Measurements from ENCODE around the gene COL20A1. TPM values are rescaled to one million over a fixed set of nuclear protein-coding genes. Genes with fewer than 3 reads are reported as not detected.

The COL20A1 gene
- total and polyA plus RNA-seq, 2 donors (not counting 1 experiment from before 2014, with no cell fraction given), result not detected

DNA sequence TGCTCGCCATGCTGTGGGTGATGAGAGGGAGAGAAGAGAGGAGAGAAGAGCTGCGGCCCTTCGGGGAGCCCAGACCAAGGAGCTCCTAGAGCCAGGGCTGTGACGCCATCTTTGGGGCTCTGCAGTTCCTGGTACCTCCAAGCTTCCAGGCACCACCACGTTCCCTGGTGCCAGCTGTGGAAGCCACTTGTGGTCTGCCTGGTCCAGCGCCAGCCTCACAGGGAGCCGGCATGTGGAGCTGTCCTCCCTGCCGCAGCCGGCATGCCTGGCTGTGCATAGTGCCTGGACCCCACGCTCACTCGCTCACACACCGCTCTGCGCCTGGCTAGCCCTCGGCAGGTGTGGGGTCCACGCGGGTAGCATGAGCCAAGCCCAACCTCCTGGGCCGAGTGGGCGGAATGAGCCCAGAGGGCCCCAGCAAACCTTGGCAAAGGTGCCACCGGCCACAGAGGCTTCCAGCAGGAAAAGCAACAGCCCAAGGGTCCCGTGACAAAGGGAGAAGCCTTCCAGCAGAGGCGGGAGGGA is 87.4 kb downstream of the COL20A1 start:
- WGBS (ENCODE audit: insufficient coverage), result 94% methylated on average over 21 of the region's 21 CpGs
- H3K9me3 ChIP-seq (ENCODE audit: control extremely low read depth in 1 of 3, control insufficient read depth in 2 of 3, insufficient read depth in 1 of 3, low read length in 2 of 3), result peaks cover 0 to 27% (median 2%) of the 10 kb centered on the region in 3 donors
- H3K36me3 ChIP-seq (replicated peaks in 1 of 2; ENCODE audit: control extremely low read depth in 1 of 2, control insufficient read depth in 1 of 2, extremely low read depth in 1 of 2, insufficient read depth in 2 of 2, low read length in 1 of 2), result no peaks in the 10 kb centered on the region
- no peaks in the 10 kb centered on the region for H3K4me1 ChIP-seq (ENCODE audit: control insufficient read depth in 2 of 2, insufficient read depth in 2 of 2, low read length in 2 of 2)
- H3K9ac ChIP-seq (ENCODE audit: low read length), result no peak overlapping the region
- H3K4me3 Mint-ChIP-seq, result no peak overlapping the region
- peaks cover 2% of the 10 kb centered on the region for H3K9me3 Mint-ChIP-seq (ENCODE audit: insufficient read depth)
- H3K27ac Mint-ChIP-seq, result no peak overlapping the region
- ATAC-seq (ENCODE audit: low read depth), result no peak
- ChIA-PET CTCF (interaction anchor here (1.5 to 3.5 kb wide), 3 partner anchors 71 to 157 kb away, joined by 4 to 21 read pairs (median 15); partner anchors contain the start of gene BIRC7), POLR2A (no interaction called here)
- no peaks in the 10 kb centered on the region for H4K20me1 ChIP-seq (ENCODE audit: control insufficient read depth, insufficient read depth, low read length, poor library complexity, severe bottlenecking)
- no peak overlapping the region for H3K27ac ChIP-seq (ENCODE audit: low read length in 2 of 2)
- intact Hi-C loops (cut with micrococcal nuclease), result no loop called here
- DNase-seq, result no peak
- no peak for TF ChIP-seq EZH2 (IDR thresholded peaks at IDR 0.05; ENCODE audit: borderline replicate concordance, insufficient read depth, low read depth, low read length, poor library complexity, severe bottlenecking)
- TF ChIP-seq, protein P1, sequence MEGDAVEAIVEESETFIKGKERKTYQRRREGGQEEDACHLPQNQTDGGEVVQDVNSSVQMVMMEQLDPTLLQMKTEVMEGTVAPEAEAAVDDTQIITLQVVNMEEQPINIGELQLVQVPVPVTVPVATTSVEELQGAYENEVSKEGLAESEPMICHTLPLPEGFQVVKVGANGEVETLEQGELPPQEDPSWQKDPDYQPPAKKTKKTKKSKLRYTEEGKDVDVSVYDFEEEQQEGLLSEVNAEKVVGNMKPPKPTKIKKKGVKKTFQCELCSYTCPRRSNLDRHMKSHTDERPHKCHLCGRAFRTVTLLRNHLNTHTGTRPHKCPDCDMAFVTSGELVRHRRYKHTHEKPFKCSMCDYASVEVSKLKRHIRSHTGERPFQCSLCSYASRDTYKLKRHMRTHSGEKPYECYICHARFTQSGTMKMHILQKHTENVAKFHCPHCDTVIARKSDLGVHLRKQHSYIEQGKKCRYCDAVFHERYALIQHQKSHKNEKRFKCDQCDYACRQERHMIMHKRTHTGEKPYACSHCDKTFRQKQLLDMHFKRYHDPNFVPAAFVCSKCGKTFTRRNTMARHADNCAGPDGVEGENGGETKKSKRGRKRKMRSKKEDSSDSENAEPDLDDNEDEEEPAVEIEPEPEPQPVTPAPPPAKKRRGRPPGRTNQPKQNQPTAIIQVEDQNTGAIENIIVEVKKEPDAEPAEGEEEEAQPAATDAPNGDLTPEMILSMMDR (IDR thresholded peaks at IDR 0.05), result no peak
- H3K27me3 ChIP-seq (replicated peaks in 1 of 4; ENCODE audit: control extremely low read depth in 1 of 4, control insufficient read depth in 3 of 4, insufficient read depth in 4 of 4, low read length in 3 of 4), result peaks cover 0 to 25% (median 0%) of the 10 kb centered on the region in 4 experiments
- no peak overlapping the region for H2AFZ ChIP-seq (ENCODE audit: insufficient read depth, low read depth, low read length, poor library complexity, severe bottlenecking)
- H3K4me2 ChIP-seq (replicated peaks; ENCODE audit: low read depth, low read length, poor library complexity, severe bottlenecking), result no peak overlapping the region
- H3K4me3 ChIP-seq (ENCODE audit: control extremely low read depth in 1 of 5, extremely low read depth in 1 of 5, insufficient read depth in 1 of 5, low read depth in 2 of 5, low read length in 4 of 5), result no peak overlapping the region
- no peaks in the 10 kb centered on the region for H3K79me2 ChIP-seq (ENCODE audit: control insufficient read depth, insufficient read depth, low read length)
- no peaks in the 10 kb centered on the region for H3K4me1 Mint-ChIP-seq
- H3K27me3 Mint-ChIP-seq, result peaks cover 21% of the 10 kb centered on the region

DNA sequence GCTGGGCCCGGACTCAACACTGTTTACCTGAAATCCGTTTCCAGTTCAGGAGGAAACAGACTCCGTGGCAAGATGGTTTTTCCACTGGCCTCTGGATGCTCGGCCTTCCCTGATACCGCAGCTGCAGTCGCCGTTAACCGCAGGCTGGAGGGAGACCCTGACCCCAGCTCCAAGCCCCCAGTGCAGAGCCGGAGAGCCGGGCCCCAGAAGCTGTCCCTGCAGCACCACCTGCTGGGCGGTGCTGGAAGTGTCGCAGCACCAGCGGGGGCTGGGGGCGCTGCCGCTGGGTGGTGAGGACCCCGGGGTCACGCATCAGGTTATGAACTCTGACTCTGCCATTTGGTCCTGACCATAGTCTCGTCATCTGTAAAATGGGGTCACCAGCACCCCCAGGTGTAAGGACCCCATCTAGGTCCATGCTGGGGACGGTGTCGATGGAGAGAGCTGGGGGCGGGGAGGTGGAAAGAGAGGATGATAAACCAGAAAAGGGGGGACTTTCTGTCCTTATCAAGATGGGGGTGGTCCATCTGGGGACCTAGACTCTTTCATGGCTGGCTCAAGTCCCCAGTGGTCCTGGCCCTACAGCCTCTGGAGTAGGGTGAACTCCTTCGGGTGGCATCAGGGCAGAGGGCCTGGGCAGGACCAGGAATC is 88.9 kb downstream of the COL20A1 start:
- CTCF ChIA-PET, result interaction anchor here (0.6 to 3.5 kb wide), 5 partner anchors 65 to 428 kb away, joined by 3 to 21 read pairs (median 4); partner anchors contain the start of gene BIRC7
- no peak overlapping the region for H3K4me2 ChIP-seq (replicated peaks; ENCODE audit: low read depth, low read length, poor library complexity, severe bottlenecking)
- Mint-ChIP-seq H3K4me3 (no peak overlapping the region), H3K27ac (no peak overlapping the region), H3K4me1 (no peaks in the 10 kb centered on the region), H3K9me3 (ENCODE audit: insufficient read depth) (peaks cover 6% of the 10 kb centered on the region), H3K27me3 (peaks cover 17% of the 10 kb centered on the region)
- peak; percentile 36 for ATAC-seq (ENCODE audit: low read depth)
- H3K36me3 ChIP-seq (replicated peaks in 1 of 2; ENCODE audit: control extremely low read depth in 1 of 2, control insufficient read depth in 1 of 2, extremely low read depth in 1 of 2, insufficient read depth in 2 of 2, low read length in 1 of 2), result no peaks in the 10 kb centered on the region
- H3K4me3 ChIP-seq (ENCODE audit: control extremely low read depth in 1 of 5, extremely low read depth in 1 of 5, insufficient read depth in 1 of 5, low read depth in 2 of 5, low read length in 4 of 5), result no peak overlapping the region
- H3K9me3 ChIP-seq (ENCODE audit: control extremely low read depth in 1 of 3, control insufficient read depth in 2 of 3, insufficient read depth in 1 of 3, low read length in 2 of 3), result peaks cover 0 to 36% (median 16%) of the 10 kb centered on the region in 3 donors
- peak; percentile 50 for DNase-seq
- WGBS (ENCODE audit: insufficient coverage), result 20% methylated on average over 21 of the region's 22 CpGs
- POLR2A ChIA-PET, result no interaction called here
- H2AFZ ChIP-seq (ENCODE audit: insufficient read depth, low read depth, low read length, poor library complexity, severe bottlenecking), result no peak overlapping the region
- H3K9ac ChIP-seq (ENCODE audit: low read length), result no peak overlapping the region
- H3K27me3 ChIP-seq (replicated peaks in 1 of 4; ENCODE audit: control extremely low read depth in 1 of 4, control insufficient read depth in 3 of 4, insufficient read depth in 4 of 4, low read length in 3 of 4), result peaks cover 0 to 23% (median 0%) of the 10 kb centered on the region in 4 experiments
- no peaks in the 10 kb centered on the region for H4K20me1 ChIP-seq (ENCODE audit: control insufficient read depth, insufficient read depth, low read length, poor library complexity, severe bottlenecking)
- H3K4me1 ChIP-seq (ENCODE audit: control insufficient read depth in 2 of 2, insufficient read depth in 2 of 2, low read length in 2 of 2), result no peaks in the 10 kb centered on the region
- TF ChIP-seq EZH2 (IDR thresholded peaks at IDR 0.05; ENCODE audit: borderline replicate concordance, insufficient read depth, low read depth, low read length, poor library complexity, severe bottlenecking), result no peak
- TF ChIP-seq, protein P1 (IDR thresholded peaks at IDR 0.05), result peak; percentile 86
- H3K79me2 ChIP-seq (ENCODE audit: control insufficient read depth, insufficient read depth, low read length), result no peaks in the 10 kb centered on the region
- H3K27ac ChIP-seq (ENCODE audit: low read length in 2 of 2), result no peak overlapping the region
- intact Hi-C loops (cut with micrococcal nuclease), result no loop called here

Data from B cell (primary cell).